NCI-H510A (cell line): ENCODE measurements around the gene TLE5.
"Not testable (repeated sequence)": the region's sequence is repeated elsewhere in the genome, so short reads cannot be mapped to it uniquely, and the experiment has no call there.

ENCODE experiments used
- DNase-seq: peaks from one replicate; lab custom pipeline; 2025; lab: John Stamatoyannopoulos, UW

The TLE5 gene

GRCh38 chr19:3061182-3062161 lies 823 bp downstream of the TLE5 start:
- DNase-seq, result no peak

- no peak for DNase-seq
Measured at GRCh38 chr19:3060857-3061181, 1.5 kb downstream of the TLE5 start.

- no peak for DNase-seq
Measured at GRCh38 chr19:3059653-3060052, 2.6 kb downstream of the TLE5 start.

GRCh38 chr19:3058821-3059314 lies 3.4 kb downstream of the TLE5 start:
- DNase-seq, result no peak

GRCh38 chr19:3058009-3058820 lies 4.1 kb downstream of the TLE5 start:
- DNase-seq, result no peak

GRCh38 chr19:3057275-3057714 lies 5.0 kb downstream of the TLE5 start:
- peak; percentile 51 for DNase-seq

GRCh38 chr19:3056417-3057088 lies 5.7 kb downstream of the TLE5 start:
- DNase-seq, result no peak

- peak; percentile 79 for DNase-seq
Measured at GRCh38 chr19:3055741-3056416, 6.4 kb downstream of the TLE5 start.

- DNase-seq, result no peak
Measured at GRCh38 chr19:3054972-3055740, 7.1 kb downstream of the TLE5 start.

- DNase-seq, result no peak
Measured at GRCh38 chr19:3054265-3054971, 7.9 kb downstream of the TLE5 start.

GRCh38 chr19:3053780-3054179 lies 8.5 kb downstream of the TLE5 start:
- DNase-seq, result no peak

- no peak for DNase-seq
Measured at GRCh38 chr19:3053218-3053621, 9.1 kb downstream of the TLE5 start.

GRCh38 chr19:3050016-3050415 lies 12.3 kb downstream of the TLE5 start:
- not testable (repeated sequence) for DNase-seq

GRCh38 chr19:3049089-3049488 lies 13.2 kb downstream of the TLE5 start:
- DNase-seq, result no peak

- DNase-seq, result no peak
Measured at GRCh38 chr19:3048190-3048533, 14.1 kb downstream of the TLE5 start.

- peak; percentile 83 for DNase-seq
Measured at GRCh38 chr19:3047496-3048189, 14.7 kb downstream of the TLE5 start.

GRCh38 chr19:3046698-3047495 lies 15.4 kb downstream of the TLE5 start:
- DNase-seq, result peak; percentile 58

- no peak for DNase-seq
Measured at GRCh38 chr19:3045885-3046697, 16.2 kb downstream of the TLE5 start.
